K562 (cell line): ENCODE results near the gene IGSF23. TPM values are rescaled to one million over a fixed set of nuclear protein-coding genes. Genes with fewer than 3 reads are reported as not detected.

ENCODE experiments used
- BRD9 ChIP-seq: fragments of 450-650 bp; IDR thresholded peaks from 2 replicates; pipeline ENCODE4 v1.6.1; 2018; ENCODE audit warnings: low read depth; ENCODE audit not compliant: partially characterized antibody
- CBFB ChIP-seq: sonication (generic); formaldehyde crosslinking; IDR thresholded peaks from 2 replicates; pipeline ENCODE4 v1.4.0; 2020; ENCODE audit warnings: mild to moderate bottlenecking, missing genetic modification reagents
- CBX3 ChIP-seq, 2 experiments: IDR thresholded peaks; 1 replicate in 1 of 2; 2 replicates in 1 of 2; pipeline ENCODE4 v1.6.1; 2012; ENCODE audit warnings: inconsistent platforms in 2 of 2, low read length in 2 of 2, borderline replicate concordance in 1 of 2, control low read depth in 1 of 2
- ETV6 ChIP-seq, 3 experiments: fragments of 150-350 bp in 1 of 3; sonication (generic) in 1 of 3; formaldehyde crosslinking in 1 of 3; IDR thresholded peaks; 2 replicates each; pipeline versions ENCODE4 v1.6.1 to v1.8.0; 2014 to 2022; ENCODE audit warnings: borderline replicate concordance in 2 of 3, low read depth in 2 of 3, antibody characterized with exemption in 1 of 3, low read length in 1 of 3, mild to moderate bottlenecking in 1 of 3, missing genetic modification reagents in 1 of 3
- FOXM1 ChIP-seq, 2 experiments: fragments of 450-650 bp in 1 of 2; sonication (generic) in 1 of 2; formaldehyde crosslinking in 1 of 2; IDR thresholded peaks; 2 replicates each; pipeline versions ENCODE4 v1.6.1 to v1.9.0; 2017 to 2022; ENCODE audit warnings: low read depth in 2 of 2, mild to moderate bottlenecking in 2 of 2, missing genetic modification reagents in 1 of 2, moderate library complexity in 1 of 2
- GTF2B ChIP-seq: IDR thresholded peaks from 2 replicates; pipeline ENCODE4 v1.6.1; 2011; ENCODE audit not compliant: insufficient read length; ENCODE audit errors: extremely low read depth
- HDAC6 ChIP-seq: IDR thresholded peaks from 2 replicates; pipeline ENCODE4 v1.6.1; 2012; ENCODE audit warnings: low read depth, mild to moderate bottlenecking, control low read depth, inconsistent platforms, low read length, moderate library complexity
- HES1 ChIP-seq: fragments of 450-650 bp; IDR thresholded peaks from 2 replicates; pipeline ENCODE4 v1.6.1; 2016; ENCODE audit warnings: low read depth, mild to moderate bottlenecking, moderate library complexity
- MAFF ChIP-seq: IDR thresholded peaks from 2 replicates; pipeline ENCODE4 v1.6.1; 2012; ENCODE audit warnings: low read length, improper control_type of control experiment
- NCOA1 ChIP-seq: fragments of 450-650 bp; IDR thresholded peaks from 2 replicates; pipeline ENCODE4 v1.6.1; 2016; ENCODE audit warnings: low read depth
- NCOA2 ChIP-seq, 2 experiments: fragments of 450-650 bp; IDR thresholded peaks; 2 replicates each; pipeline ENCODE4 v1.6.1; 2018; ENCODE audit warnings: mild to moderate bottlenecking in 2 of 2, moderate library complexity in 1 of 2; ENCODE audit not compliant: partially characterized antibody in 2 of 2
- POLR3A ChIP-seq: IDR thresholded peaks from 2 replicates; pipeline ENCODE4 v1.6.1; 2011; ENCODE audit warnings: borderline replicate concordance, mild to moderate bottlenecking, moderate library complexity; ENCODE audit not compliant: insufficient read length, insufficient read depth; ENCODE audit errors: extremely low read depth
- SETDB1 ChIP-seq: IDR thresholded peaks from one replicate; pipeline ENCODE4 v1.6.1; 2012; ENCODE audit warnings: low read length, control low read depth, inconsistent platforms
- SIX5 ChIP-seq, 2 experiments: IDR thresholded peaks; 2 replicates each; pipeline ENCODE4 v1.6.1; 2011; ENCODE audit warnings: low read length in 2 of 2, borderline replicate concordance in 1 of 2, low read depth in 1 of 2, mild to moderate bottlenecking in 1 of 2, moderate library complexity in 1 of 2; ENCODE audit not compliant: insufficient read depth in 1 of 2
- TARDBP ChIP-seq: fragments of 450-650 bp; IDR thresholded peaks from 2 replicates; pipeline ENCODE4 v1.6.1; 2016
- ZHX1 ChIP-seq: fragments of 150-350 bp; conservative IDR thresholded peaks from 2 replicates; pipeline ENCODE4 v1.6.1; 2014; ENCODE audit warnings: low read length
- ZNF655 ChIP-seq: fragments of 250-450 bp; sonication (Bioruptor Pico); IDR thresholded peaks from 2 replicates; pipeline ENCODE4 v1.5.0; 2021
- ZNF766 ChIP-seq: fragments of 200-800 bp; sonication (Bioruptor generic); conservative IDR thresholded peaks from 2 replicates; pipeline ENCODE4 v1.6.1; 2016; ENCODE audit warnings: missing genetic modification characterization, missing compliant biosample characterization
- polyA plus RNA-seq, 8 experiments: library from polyadenylated mRNA; depleted of rRNA in 4 of 8; stranded (reverse) in 5 of 8; unstranded in 3 of 8; fragments of >200 nt; fragmentation: Nextera tagmentation in 2 of 8; fragmentation: Illumina TruSeq in 1 of 8; extraction: Ambion mirVana in 2 of 8; extraction: Trizol in 1 of 8; gene quantifications; 2 replicates each; pipeline versions ENCODE4 v1.2.1 to v1.2.3, GENCODE V29; 2011 to 2014; ENCODE audit warnings: inconsistent platforms in 1 of 8, missing spikeins in 1 of 8
- total RNA-seq, 7 experiments: library from RNA; depleted of rRNA in 6 of 7; stranded (reverse); fragments of >200 nt in 6 of 7; fragmentation: Illumina TruSeq in 2 of 7; extraction: Trizol in 2 of 7; gene quantifications; 2 replicates each; pipeline versions ENCODE4 v1.2.1 to v1.2.3, GENCODE V29; 2011 to 2021; ENCODE audit warnings: low replicate concordance in 1 of 7

The IGSF23 gene
- total and polyA plus RNA-seq, 9 of the 15 experiments (the other 6 are each of a cell fraction or from before 2014, with no cell fraction given): not detected

DNA sequence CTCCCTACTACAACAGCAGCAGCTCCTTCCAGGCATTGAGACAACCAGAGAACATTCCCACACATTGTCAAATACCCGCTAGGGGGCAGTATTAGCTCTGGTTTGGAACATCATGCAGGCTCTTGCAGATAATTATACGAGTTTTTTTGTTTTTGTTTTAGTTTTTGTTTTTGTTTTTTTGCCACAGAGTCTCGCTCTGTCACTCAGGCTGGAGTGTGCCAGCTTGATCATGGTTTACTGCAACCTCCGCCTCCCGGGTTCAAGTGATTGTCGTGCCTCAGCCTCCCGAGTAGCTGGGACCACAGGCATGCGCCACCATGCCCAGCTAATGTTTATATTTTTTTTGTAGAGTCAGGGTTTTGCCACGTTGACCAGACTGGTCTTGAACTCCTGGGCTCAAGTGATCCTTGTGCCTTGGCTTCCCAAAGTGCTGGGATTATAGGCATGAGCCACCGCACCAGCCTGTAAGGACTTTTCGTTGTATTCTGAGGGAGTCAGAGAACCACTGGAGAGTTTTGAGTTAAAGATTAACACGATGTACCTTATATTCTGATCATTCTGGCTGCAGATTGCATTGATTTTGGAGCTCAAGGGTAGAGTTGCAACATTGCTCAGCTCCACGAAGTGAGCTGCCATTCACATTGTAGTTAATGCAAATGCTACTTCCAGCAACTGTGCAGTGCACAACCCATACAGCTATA lies 42.2 kb upstream of the IGSF23 start (continued):
- TF ChIP-seq ZHX1 (no peak), POLR3A (no peak), ZNF766 (no peak), CBX3 (IDR thresholded peaks at IDR 0.05; ENCODE audit: borderline replicate concordance in 1 of 2, low read length in 2 of 2) (no peak), HDAC6 (no peak), ETV6 (IDR thresholded peaks at IDR 0.05; ENCODE audit: borderline replicate concordance in 1 of 2, low read depth in 2 of 2, low read length in 1 of 2) (no peak), ETV6 (CRISPR knock-in tag; IDR thresholded peaks at IDR 0.05; ENCODE audit: borderline replicate concordance) (no peak), TARDBP (no peak), BRD9 (peak; percentile 68), SIX5 (IDR thresholded peaks at IDR 0.05; ENCODE audit: borderline replicate concordance in 1 of 2, insufficient read depth in 1 of 2, low read depth in 1 of 2, low read length in 2 of 2) (no peak), MAFF (no peak), HES1 (no peak), CBFB (CRISPR knock-in tag) (no peak), FOXM1 (IDR thresholded peaks at IDR 0.05; ENCODE audit: low read depth) (no peak), FOXM1 (CRISPR knock-in tag; IDR thresholded peaks at IDR 0.05; ENCODE audit: low read depth) (no peak), NCOA2 (IDR thresholded peaks at IDR 0.05; ENCODE audit: partially characterized antibody in 2 of 2) (no peak), NCOA1 (no peak), SETDB1 (no peak), GTF2B (no peak), ZNF655 (CRISPR knock-in tag) (no peak)
